Body of pancreas (tissue), 4 donors: Measurements from ENCODE around the gene AUNIP. TPM values are rescaled to one million over a fixed set of nuclear protein-coding genes. Genes with fewer than 3 reads are reported as not detected.

ENCODE experiments used
- ATAC-seq: fragments of 150-250 bp; one replicate; pipeline ENCODE4 v1.9.1; 2016
- DNase-seq, 4 donors: peaks; one replicate each; pipeline ENCODE4 v3.0.0-alpha.2; 2019
- H3K27ac ChIP-seq, 4 donors: fragments of 200-600 bp; sonication (generic); 1 replicate in 3 of 4; 2 replicates in 1 of 4; pipeline versions ENCODE4 v1.5.1 to v1.6.1; 2016 to 2019; ENCODE audit warnings: mild to moderate bottlenecking in 1 of 4, mixed read lengths in 1 of 4, moderate library complexity in 1 of 4
- H3K27me3 ChIP-seq, 2 donors: fragments of 200-600 bp; sonication (generic); one replicate each; pipeline ENCODE4 v1.6.0; 2016; ENCODE audit warnings: mild to moderate bottlenecking in 1 of 2
- H3K36me3 ChIP-seq, 2 donors: fragments of 200-600 bp; sonication (generic); replicated peaks in 1 of 2; 2 replicates each; pipeline ENCODE4 v1.5.1; 2016; ENCODE audit warnings: low read depth in 2 of 2; ENCODE audit not compliant: insufficient read depth in 1 of 2
- H3K4me1 ChIP-seq: fragments of 200-600 bp; sonication (generic); one replicate; pipeline ENCODE4 v1.6.0; 2016
- H3K4me3 ChIP-seq, 2 donors: fragments of 200-600 bp; sonication (generic); 1 replicate in 1 of 2; 2 replicates in 1 of 2; pipeline ENCODE4 v1.5.1; 2016 to 2019
- H3K9me3 ChIP-seq, 3 donors: fragments of 200-600 bp; sonication (generic); 1 replicate in 2 of 3; 2 replicates in 1 of 3; pipeline ENCODE4 v1.5.1; 2016
- POLR2A ChIP-seq, 3 donors: fragments of 450-650 bp; IDR thresholded peaks; one replicate each; pipeline ENCODE4 v1.6.1; 2016; ENCODE audit warnings: antibody characterized with exemption in 3 of 3, mild to moderate bottlenecking in 2 of 3
- WGBS, 2 donors: methylation state at CpG; one replicate each; pipeline ENCODE4 v1.1.5; 2017; 5-methylcytosine and 5-hydroxymethylcytosine counted together
- intact Hi-C: fragments of 100-400 bp; cut with DNase I; formaldehyde crosslinking; loops from one replicate; pipeline ENCODE4 v1.15.1; 2023
- total RNA-seq, 2 donors: library from RNA; depleted of rRNA; stranded (reverse); fragments of >200 nt; gene quantifications; one replicate each; pipeline ENCODE4 v1.1.0, GENCODE V29; 2016
- TF ChIP-seq, protein P1 (sequence below), 7 experiments: fragments of 450-650 bp in 4 of 7; fragments of 200-600 bp in 3 of 7; sonication (generic) in 3 of 7; IDR thresholded peaks; one replicate each; pipeline ENCODE4 v1.5.1; 2016 to 2019; ENCODE audit warnings: antibody characterized with exemption in 7 of 7

Gene AUNIP
- total RNA-seq, 2 donors from 2014 or later, result not detected

DNA sequence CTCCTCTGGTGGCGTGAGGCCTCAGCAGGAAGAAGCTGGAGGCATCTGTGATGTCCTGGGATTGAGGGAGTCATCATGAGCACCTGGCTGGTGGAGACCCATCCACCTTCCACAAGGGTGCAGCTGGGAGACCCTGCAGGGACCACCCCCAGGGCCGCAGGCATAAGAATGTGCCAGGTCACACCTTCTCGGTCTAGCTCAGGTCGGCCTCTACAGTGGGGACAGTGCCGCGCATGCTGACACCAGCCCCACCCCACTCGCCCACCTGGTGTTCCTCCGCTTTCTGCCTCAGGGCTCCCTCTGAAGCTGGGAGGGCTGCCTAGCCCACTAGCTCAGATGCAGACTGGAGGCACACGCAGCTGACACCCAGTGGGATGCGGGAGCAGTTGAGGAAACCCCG, 22.0 kb upstream of the AUNIP start:
- no peaks in the 10 kb centered on the region for H3K36me3 ChIP-seq
- intact Hi-C loops, result no loop called here
- 95 to 96% methylated on average over 7 to 10 of the region's 11 CpGs for WGBS, 2 donors
- no peak for DNase-seq
- no peak for ATAC-seq
- no peak for TF ChIP-seq POLR2A (IDR thresholded peaks at IDR 0.05)
- TF ChIP-seq, protein P1, sequence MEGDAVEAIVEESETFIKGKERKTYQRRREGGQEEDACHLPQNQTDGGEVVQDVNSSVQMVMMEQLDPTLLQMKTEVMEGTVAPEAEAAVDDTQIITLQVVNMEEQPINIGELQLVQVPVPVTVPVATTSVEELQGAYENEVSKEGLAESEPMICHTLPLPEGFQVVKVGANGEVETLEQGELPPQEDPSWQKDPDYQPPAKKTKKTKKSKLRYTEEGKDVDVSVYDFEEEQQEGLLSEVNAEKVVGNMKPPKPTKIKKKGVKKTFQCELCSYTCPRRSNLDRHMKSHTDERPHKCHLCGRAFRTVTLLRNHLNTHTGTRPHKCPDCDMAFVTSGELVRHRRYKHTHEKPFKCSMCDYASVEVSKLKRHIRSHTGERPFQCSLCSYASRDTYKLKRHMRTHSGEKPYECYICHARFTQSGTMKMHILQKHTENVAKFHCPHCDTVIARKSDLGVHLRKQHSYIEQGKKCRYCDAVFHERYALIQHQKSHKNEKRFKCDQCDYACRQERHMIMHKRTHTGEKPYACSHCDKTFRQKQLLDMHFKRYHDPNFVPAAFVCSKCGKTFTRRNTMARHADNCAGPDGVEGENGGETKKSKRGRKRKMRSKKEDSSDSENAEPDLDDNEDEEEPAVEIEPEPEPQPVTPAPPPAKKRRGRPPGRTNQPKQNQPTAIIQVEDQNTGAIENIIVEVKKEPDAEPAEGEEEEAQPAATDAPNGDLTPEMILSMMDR (IDR thresholded peaks at IDR 0.05), result no peak
- peak overlapping the region in 3 of 4 donors; percentile 9 to 74 (median 51) for H3K27ac ChIP-seq
- H3K4me3 ChIP-seq, result no peak overlapping the region
- no peaks in the 10 kb centered on the region for H3K27me3 ChIP-seq
- peaks cover 32% of the 10 kb centered on the region for H3K4me1 ChIP-seq
- H3K9me3 ChIP-seq, result no peaks in the 10 kb centered on the region

DNA sequence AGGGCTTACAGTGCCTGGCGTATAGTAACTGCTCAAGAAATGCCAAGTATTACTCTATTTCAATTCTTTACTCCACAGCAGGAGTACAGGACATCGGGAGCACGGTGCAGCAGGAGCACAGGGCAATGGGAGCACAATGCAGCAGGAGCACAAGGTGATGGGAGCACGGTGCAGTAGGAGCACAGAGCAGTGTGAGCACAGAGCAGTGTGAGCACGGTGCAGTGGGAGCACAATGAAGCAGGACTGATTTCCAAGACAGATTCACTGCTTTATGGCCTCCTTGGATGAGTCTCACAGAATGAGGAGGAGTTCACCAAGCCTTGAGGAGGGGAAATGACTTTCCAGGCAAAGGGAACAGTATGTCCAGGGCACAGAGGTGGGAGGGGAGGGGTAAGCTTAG, 21.3 kb upstream of the AUNIP start:
- H3K4me3 ChIP-seq, result no peak overlapping the region
- H3K36me3 ChIP-seq, result no peaks in the 10 kb centered on the region
- H3K9me3 ChIP-seq, result no peaks in the 10 kb centered on the region
- no peak for ATAC-seq
- peak overlapping the region in 3 of 4 donors; percentile 51 to 80 (median 74) for H3K27ac ChIP-seq
- no peak for DNase-seq
- intact Hi-C loops, result no loop called here
- H3K27me3 ChIP-seq, result no peaks in the 10 kb centered on the region
- TF ChIP-seq POLR2A (IDR thresholded peaks at IDR 0.05), result no peak
- TF ChIP-seq, protein P1 (IDR thresholded peaks at IDR 0.05), result no peak
- peaks cover 40% of the 10 kb centered on the region for H3K4me1 ChIP-seq
- WGBS, 2 donors, result 89 to 94% methylated on average over 5 of the region's 5 CpGs

DNA sequence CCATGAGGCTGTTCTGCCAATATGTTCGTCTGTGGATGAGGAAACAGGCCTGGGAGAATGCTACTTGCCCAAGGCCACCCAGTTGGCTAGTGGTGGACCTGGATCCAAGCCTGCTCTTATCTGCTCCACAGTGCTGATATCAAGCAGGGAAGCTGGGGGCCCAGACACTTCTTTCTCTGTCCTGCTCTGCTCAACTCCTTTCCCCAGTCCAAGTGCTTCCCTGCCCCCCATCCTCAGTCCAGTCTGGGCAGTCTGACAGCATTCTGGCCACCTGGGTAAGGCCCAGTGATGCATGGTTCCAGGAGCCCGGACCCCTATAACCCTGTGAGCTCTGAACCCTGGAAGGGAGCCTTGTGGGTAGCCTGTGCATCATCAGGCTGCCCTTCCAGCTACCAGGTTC, 20.4 kb upstream of the AUNIP start:
- H3K4me1 ChIP-seq, result peaks cover 47% of the 10 kb centered on the region
- no peaks in the 10 kb centered on the region for H3K9me3 ChIP-seq
- TF ChIP-seq, protein P1 (IDR thresholded peaks at IDR 0.05), result no peak
- no peak for TF ChIP-seq POLR2A (IDR thresholded peaks at IDR 0.05)
- DNase-seq (peak; percentile 83 to 91 (median 88)), ATAC-seq (peak; percentile 72)
- H3K27me3 ChIP-seq, result no peaks in the 10 kb centered on the region
- H3K27ac ChIP-seq, result peak overlapping the region; percentile 45 to 80 (median 62)
- no peaks in the 10 kb centered on the region for H3K36me3 ChIP-seq
- H3K4me3 ChIP-seq, result no peak overlapping the region
- intact Hi-C loops, result no loop called here
- WGBS, 2 donors, result 14 to 18% methylated on average over 2 of the region's 2 CpGs

DNA sequence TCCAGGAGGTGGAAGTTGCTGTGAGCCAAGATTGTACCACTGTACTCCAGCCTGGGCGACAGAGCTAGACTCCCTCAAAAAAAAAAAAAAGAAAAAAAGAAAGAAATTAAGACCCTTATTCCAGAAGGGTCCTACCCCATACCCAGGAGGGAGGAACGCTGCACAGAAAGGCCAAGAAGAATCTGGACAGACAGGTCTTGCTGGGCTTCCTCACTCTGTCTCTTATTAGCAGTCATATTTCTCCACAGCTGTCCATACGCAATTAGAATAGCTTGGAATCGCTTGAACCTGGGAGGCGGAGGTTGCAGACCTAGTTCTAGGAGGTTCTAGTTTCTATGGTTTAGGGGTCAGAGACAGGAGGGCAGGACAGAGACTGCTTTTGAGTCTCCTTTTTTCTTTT, 19.4 kb upstream of the AUNIP start:
- no peak overlapping the region for H3K4me3 ChIP-seq
- 49 to 61% methylated on average over 5 of the region's 5 CpGs for WGBS, 2 donors
- no peaks in the 10 kb centered on the region for H3K9me3 ChIP-seq
- H3K27ac ChIP-seq, result peak overlapping the region in 3 of 4 donors; percentile 51 to 80 (median 74)
- TF ChIP-seq, protein P1 (IDR thresholded peaks at IDR 0.05), result no peak
- TF ChIP-seq POLR2A (IDR thresholded peaks at IDR 0.05), result no peak
- DNase-seq (no peak), ATAC-seq (no peak)
- intact Hi-C loops, result no loop called here
- H3K4me1 ChIP-seq, result peaks cover 55% of the 10 kb centered on the region
- H3K36me3 ChIP-seq, result no peaks in the 10 kb centered on the region
- H3K27me3 ChIP-seq, result no peaks in the 10 kb centered on the region

DNA sequence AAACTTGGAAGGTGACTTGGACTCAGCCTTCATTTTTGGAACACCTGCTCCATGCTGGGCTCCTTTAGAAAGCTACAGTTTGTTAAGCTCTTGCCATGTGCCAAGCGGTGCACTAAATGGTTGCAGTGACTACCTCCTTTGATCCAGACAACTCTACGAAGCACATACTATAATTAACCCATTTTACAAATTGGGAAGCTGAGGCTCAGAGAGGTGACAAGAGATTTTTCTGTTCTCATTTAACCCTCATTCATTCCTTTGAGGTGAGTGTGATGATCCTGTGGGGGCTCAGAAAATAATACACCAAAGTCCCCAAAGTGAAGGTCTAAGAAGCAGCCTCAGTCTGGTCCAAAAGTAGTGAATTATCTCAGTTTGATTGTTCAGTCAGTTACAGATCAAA, 17.9 kb upstream of the AUNIP start:
- no peaks in the 10 kb centered on the region for H3K9me3 ChIP-seq
- no peaks in the 10 kb centered on the region for H3K27me3 ChIP-seq
- intact Hi-C loops, result no loop called here
- H3K27ac ChIP-seq, result no peak overlapping the region
- ATAC-seq, result no peak
- 88 to 97% methylated on average over 2 of the region's 2 CpGs for WGBS, 2 donors
- peaks cover 71% of the 10 kb centered on the region for H3K4me1 ChIP-seq
- DNase-seq, result no peak
- no peaks in the 10 kb centered on the region for H3K36me3 ChIP-seq
- TF ChIP-seq POLR2A (IDR thresholded peaks at IDR 0.05), result no peak
- TF ChIP-seq, protein P1 (IDR thresholded peaks at IDR 0.05), result no peak
- H3K4me3 ChIP-seq, result no peak overlapping the region
